Motor neuron (in vitro differentiated cells): ENCODE results near the gene ANKRD44. TPM values are rescaled to one million over a fixed set of nuclear protein-coding genes. Genes with fewer than 3 reads are reported as not detected.
"Not testable (repeated sequence)": the region's sequence is repeated elsewhere in the genome, so short reads cannot be mapped to it uniquely, and the experiment has no call there.

Experiments used
- ATAC-seq, 8 experiments: fragments of 200-7000 bp; cut with Tn5 transposase; replicated peaks in 6 of 8; 2 replicates each; pipeline ENCODE4 v1.8.0; 2021; ENCODE audit warnings: mild to moderate bottlenecking in 8 of 8, moderate library complexity in 8 of 8
- H3K27ac ChIP-seq, 2 donors: fragments of 250-450 bp; sonication (Bioruptor Pico); 2 replicates each; pipeline ENCODE4 v1.9.0; 2021; ENCODE audit warnings: antibody characterized with exemption in 2 of 2, mild to moderate bottlenecking in 2 of 2, moderate library complexity in 1 of 2
- H3K4me1 ChIP-seq, 2 donors: fragments of 250-450 bp; sonication (Bioruptor Pico); replicated peaks in 1 of 2; 2 replicates each; pipeline ENCODE4 v1.6.1; 2021; ENCODE audit warnings: antibody characterized with exemption in 2 of 2, mild to moderate bottlenecking in 2 of 2, moderate library complexity in 1 of 2
- H3K4me3 ChIP-seq, 5 donors: fragments of 250-450 bp; sonication (Bioruptor Pico); 2 replicates each; pipeline ENCODE4 v1.9.0; 2021; ENCODE audit warnings: antibody characterized with exemption in 5 of 5, mild to moderate bottlenecking in 5 of 5, moderate library complexity in 4 of 5
- WGBS, 10 experiments: fragments of 450-650 bp; shearing (Covaris generic); methylation state at CpG; one replicate each; pipeline ENCODE4 v1.0.0; 2022; 5-methylcytosine and 5-hydroxymethylcytosine counted together
- in situ Hi-C, 9 experiments: fragments of 400-800 bp; cut with MboI; loops; one replicate each; pipeline ENCODE4 v1.15.0; 2021; ENCODE audit warnings: low sequenced_read_pairs in 9 of 9, low pct_unique_long_range_greater_than_20kb in 2 of 9; ENCODE audit not compliant: unreplicated experiment in 9 of 9
- total RNA-seq, 8 experiments: library from RNA; unstranded; fragments of 300-600 nt; gene quantifications; 2 replicates each; pipeline versions ENCODE4 v1.2.3 to v1.2.4, GENCODE V29; 2022

ANKRD44 gene
- total RNA-seq = 10 to 100 TPM in 6 of 8 experiments, 1 to 10 TPM in 2; 3.4 to 28.8 (median 14.8) TPM

DNA sequence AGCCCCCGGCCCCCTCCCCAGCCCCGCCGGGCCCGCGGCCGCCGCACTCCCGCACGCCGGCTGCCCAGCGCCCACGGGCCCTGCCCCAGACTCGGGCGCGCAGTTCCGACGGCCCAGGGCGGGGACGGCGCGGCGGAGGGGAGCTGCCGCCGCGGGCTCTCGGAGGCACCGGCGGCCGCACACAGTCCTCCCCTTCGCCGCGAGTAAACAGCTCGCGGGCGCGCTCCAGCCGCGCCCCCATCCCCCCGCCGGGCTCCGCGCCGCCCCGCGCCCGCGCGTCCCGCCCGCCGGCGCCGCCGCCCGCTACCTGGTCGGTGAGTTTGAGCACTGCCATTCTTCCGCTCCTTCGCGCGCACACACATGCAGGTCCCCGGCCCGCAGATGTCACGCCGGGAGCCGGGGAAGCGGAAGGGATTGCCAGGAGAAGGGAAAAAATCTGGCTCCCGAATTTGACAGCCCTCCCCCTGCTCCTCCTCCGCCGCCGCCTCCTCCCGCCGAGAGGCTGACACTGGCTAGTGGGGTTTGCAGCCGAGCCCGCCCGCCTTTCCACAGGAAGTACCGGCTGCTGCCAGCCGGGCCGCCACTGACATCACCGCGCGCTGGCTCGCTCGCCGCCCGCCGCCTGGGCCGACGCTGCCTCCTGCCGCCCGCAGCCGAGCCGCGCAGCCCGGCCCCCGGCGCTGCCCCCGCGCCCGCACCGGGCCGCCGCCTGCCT, at the start of gene ANKRD44:
TSS of gene ANKRD44 (minus strand) at position 510 of the 715 bp plus-strand sequence. CDS start at position 334, 176 bp downstream.
- no CpG with 5 or more reads among the region's 102 CpGs for WGBS, 10 experiments
- peak; percentile 90 to 96 (median 94) for ATAC-seq
- Histone ChIP-seq H3K4me3 (peak within 1 kb of the TSS; percentile 65 to 94 (median 83)), H3K27ac (peak within 1 kb of the TSS; percentile 57 to 66), H3K4me1 (peaks cover 8 to 11% of the 10 kb centered on the region in 2 donors)
- in situ Hi-C loops = loop anchor here in 1 of 9 experiments (25.0 kb wide), 1 partner anchor 123 kb away; no protein-coding TSS in a partner anchor

DNA sequence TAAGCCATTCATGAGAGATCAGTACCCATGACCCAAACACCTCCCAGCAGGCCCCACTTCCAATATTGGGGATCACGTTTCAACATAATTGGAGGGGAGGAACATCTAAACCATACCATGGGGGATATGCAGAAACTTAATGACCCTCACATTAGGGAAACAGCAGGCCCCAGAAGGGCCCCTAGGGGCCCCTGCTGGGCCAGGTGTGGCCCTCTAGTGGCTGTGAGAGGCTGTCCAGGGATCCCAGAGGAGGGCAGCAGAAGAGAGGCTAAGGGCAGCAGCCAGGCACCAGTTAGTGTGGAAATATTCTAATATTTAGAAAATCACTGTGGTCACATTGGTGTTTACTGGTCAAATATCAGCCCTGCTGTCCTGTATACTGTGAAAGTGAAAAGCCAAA, 49.3 kb upstream of the ANKRD44 start:
- 60 to 100% (median 90%) methylated on average over 1 of the region's 1 CpG; no CpG with 5 or more reads in 6 of the 10 experiments for WGBS, 10 experiments
- in situ Hi-C loops = loop anchor here in 1 of 9 experiments (25.0 kb wide), 1 partner anchor 248 kb away; no protein-coding TSS in a partner anchor
- no peak for ATAC-seq
- no peaks in the 10 kb centered on the region for H3K4me1 ChIP-seq
- no peak overlapping the region for H3K4me3 ChIP-seq
- H3K27ac ChIP-seq = no peak overlapping the region

DNA sequence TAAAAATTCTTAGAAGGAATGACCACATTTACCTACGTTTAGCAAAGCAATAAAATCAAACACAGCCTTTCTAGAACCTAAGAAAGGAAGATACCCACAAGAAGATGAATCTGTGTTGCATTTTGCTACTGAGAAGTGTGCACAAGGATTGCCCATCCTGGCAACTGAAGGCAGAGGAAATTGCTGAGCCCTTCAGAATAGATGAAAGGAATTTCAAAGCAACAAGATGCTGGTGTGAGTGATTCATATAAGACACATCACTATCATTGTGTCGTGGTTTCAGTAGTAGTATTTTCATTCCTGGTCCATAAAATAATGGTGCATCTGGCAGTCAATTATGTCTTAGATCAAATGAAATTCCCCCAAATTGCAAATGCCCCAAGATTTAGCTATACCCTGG, 48.4 kb upstream of the ANKRD44 start:
- no peak overlapping the region for H3K27ac ChIP-seq
- in situ Hi-C loops = loop anchor here in 1 of 9 experiments (25.0 kb wide), 1 partner anchor 247 kb away; no protein-coding TSS in a partner anchor
- no peak overlapping the region for H3K4me3 ChIP-seq
- peak in 1 of 8 experiments; percentile 35 for ATAC-seq
- H3K4me1 ChIP-seq = no peaks in the 10 kb centered on the region
- WGBS, 10 experiments = 11 to 73% (median 43%) methylated on average over 1 to 2 of the region's 2 CpGs; no CpG with 5 or more reads in 2 of the 10 experiments

DNA sequence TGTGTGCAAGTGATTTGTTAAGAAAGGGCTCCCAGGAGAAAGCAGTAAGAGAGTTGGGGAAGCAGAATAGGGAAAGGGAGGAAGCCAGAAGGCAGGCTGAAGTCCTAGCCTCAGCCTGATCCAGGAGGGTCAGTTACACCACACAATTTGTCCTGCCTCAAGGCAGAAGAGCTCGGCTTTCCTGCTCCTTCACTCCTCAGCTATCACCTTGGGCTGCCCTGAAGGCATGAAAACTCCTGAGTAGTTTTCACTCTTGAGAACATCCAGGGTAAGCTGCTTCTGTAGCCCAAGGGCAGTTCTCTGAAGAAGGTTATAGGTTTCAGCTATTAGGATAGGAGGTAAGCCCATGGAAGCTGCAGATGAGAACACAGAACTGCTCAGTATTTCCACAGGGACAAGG, 47.4 kb upstream of the ANKRD44 start:
- ATAC-seq = no peak
- Histone ChIP-seq H3K4me3 (no peak overlapping the region), H3K4me1 (no peaks in the 10 kb centered on the region), H3K27ac (no peak overlapping the region)
- in situ Hi-C loops = loop anchor here in 1 of 9 experiments (25.0 kb wide), 1 partner anchor 246 kb away; no protein-coding TSS in a partner anchor
- 29 to 88% (median 80%) methylated on average over 1 of the region's 1 CpG; no CpG with 5 or more reads in 5 of the 10 experiments for WGBS, 10 experiments

DNA sequence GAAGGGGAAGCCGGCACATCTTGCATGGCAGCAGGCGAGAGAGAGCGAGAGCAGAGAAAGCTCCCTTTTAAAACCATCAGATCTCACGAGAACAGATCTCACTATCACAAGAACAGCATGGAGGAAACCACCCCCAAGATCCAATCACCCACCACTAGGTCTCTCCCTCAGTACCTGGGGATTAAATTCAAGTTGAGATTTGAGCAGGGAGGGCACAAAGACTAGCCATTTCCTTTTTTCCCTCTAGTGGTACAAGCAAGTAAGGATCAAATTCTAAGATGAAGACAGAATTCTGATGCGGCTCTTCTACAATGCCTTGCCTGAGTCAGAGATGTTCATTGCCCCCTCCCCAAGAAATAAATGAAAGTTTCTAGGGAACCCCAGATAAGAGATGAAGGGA, 45.6 kb upstream of the ANKRD44 start:
- WGBS, 10 experiments = 33 to 100% (median 86%) methylated on average over 1 to 5 of the region's 5 CpGs
- peak in 1 of 8 experiments; percentile 59 for ATAC-seq
- in situ Hi-C loops = loop anchor here in 1 of 9 experiments (25.0 kb wide), 1 partner anchor 244 kb away; no protein-coding TSS in a partner anchor
- Histone ChIP-seq H3K4me1 (no peaks in the 10 kb centered on the region), H3K4me3 (no peak overlapping the region), H3K27ac (no peak overlapping the region)

DNA sequence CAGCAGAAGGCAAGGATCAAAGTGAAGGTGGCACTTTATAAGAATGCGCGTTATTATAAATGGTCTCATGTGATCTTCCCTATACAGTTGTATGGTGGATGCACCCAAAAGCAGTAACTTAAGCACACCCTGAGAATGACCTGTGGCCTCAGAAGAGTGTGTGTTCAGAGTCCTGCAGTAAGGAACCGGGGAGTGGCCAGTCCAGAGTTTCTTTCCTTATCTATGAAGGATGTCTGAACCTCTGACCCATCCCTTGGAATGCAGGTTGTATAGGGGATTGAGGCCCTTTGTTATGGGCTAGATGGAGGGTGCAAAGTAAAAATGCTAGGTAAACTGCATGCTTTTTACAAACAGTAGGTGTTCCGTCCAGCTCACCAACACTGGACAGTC, 43.6 kb upstream of the ANKRD44 start:
- H3K4me3 ChIP-seq = no peak overlapping the region
- H3K27ac ChIP-seq = no peak overlapping the region
- 20 to 100% (median 100%) methylated on average over 1 to 4 of the region's 4 CpGs; no CpG with 5 or more reads in 2 of the 10 experiments for WGBS, 10 experiments
- in situ Hi-C loops = loop anchor here in 1 of 9 experiments (25.0 kb wide), 1 partner anchor 242 kb away; no protein-coding TSS in a partner anchor
- no peaks in the 10 kb centered on the region for H3K4me1 ChIP-seq
- no peak for ATAC-seq

DNA sequence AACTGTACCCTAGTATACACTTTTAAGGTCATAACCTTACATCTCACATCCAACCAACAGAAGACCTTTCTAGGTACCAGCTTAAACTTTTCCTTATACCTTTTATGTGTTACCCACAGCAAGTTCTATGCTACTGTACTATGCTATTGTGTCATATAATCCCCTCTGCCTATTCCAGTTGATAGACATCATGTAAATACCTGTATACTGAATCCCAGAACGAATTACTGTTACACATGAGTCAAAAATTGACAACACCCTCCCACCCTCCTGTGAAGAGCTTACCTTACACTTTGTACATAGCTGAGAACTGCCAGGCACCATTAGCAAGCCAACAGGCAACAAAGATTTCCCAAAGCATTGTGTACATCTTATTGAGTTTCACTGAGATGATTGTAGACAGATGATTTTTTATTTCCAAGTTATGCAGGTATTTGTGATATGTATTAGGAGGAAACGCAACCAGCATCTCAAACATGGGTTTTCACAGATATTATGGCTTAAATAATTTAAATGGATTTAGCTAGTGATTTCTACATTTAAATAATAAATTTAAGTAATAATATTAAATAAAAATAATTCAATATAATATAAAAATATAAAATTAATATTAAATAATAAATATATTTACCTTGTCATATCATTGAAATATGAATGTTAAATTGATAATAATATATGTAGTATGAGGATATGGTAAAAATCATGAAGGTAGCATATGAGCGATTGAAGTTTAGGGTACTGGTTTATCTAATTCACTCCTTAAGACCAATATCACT, 43.0 kb upstream of the ANKRD44 start:
- in situ Hi-C loops = loop anchor here in 1 of 9 experiments (25.0 kb wide), 1 partner anchor 241 kb away; no protein-coding TSS in a partner anchor
- H3K27ac ChIP-seq = no peak overlapping the region
- 0 to 100% (median 68%) methylated on average over 1 to 3 of the region's 3 CpGs for WGBS, 10 experiments
- no peak overlapping the region for H3K4me3 ChIP-seq
- ATAC-seq = no peak
- H3K4me1 ChIP-seq = no peaks in the 10 kb centered on the region

DNA sequence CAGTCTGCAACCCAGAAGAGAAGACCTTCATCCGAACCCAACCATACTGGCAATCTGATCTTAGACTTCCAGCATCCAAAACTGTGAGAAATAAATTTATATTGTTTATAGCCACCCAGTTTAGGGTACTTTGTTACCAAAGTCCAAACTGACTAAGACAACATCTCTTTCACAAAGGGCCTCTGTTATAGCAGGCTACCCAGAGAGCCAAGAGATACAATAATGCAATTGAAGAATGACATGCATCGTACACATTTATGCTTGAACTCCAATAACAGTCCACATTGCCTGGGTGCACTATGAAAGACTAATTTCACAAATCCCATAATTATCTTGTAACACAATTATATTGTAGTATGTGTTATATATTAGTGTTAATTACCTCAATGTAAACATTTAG, 39.1 kb upstream of the ANKRD44 start:
- Histone ChIP-seq H3K4me3 (no peak overlapping the region), H3K4me1 (no peaks in the 10 kb centered on the region), H3K27ac (no peak overlapping the region)
- in situ Hi-C loops = loop anchor here in 2 of 9 experiments (25.0 kb wide), 1 partner anchor 237 kb away; no protein-coding TSS in a partner anchor
- WGBS, 10 experiments = 55 to 93% (median 77%) methylated on average over 1 to 2 of the region's 2 CpGs; no CpG with 5 or more reads in 5 of the 10 experiments
- no peak for ATAC-seq

DNA sequence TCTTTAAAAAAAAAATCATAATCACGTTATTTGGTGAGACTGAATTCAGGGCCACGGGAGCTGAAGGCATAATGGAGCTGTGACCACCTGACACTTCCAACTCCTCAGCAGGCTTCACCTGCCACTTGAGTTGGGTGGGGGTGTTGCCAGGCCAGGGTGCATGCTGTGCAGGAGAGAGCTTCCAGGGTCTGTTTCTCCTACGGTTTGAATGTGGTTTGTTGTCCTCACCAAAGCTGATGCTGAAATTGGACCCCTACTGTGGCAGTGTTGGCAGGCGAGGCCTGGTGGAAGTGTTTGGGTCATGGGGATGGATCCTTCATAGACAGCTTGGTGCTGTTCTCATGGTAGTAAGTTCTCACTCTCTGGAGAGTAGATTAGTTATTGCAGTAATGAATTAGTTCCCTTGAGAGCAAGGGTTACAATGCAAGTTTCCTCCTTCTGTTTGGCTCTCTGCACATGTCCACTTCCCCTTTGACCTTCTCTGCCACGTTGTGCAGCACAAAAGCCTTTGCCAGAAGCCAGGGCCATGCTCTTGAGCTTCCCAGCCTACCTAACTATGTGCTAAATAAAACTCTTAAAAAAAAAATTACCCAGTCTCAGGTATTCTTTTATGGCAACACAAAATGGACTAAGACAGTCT, 38.3 kb upstream of the ANKRD44 start:
- in situ Hi-C loops = loop anchor here in 1 of 9 experiments (25.0 kb wide), 1 partner anchor 237 kb away; no protein-coding TSS in a partner anchor
- WGBS, 10 experiments = 20 to 79% (median 36%) methylated on average over 1 to 5 of the region's 5 CpGs; no CpG with 5 or more reads in 4 of the 10 experiments
- Histone ChIP-seq H3K4me3 (no peak overlapping the region), H3K27ac (no peak overlapping the region), H3K4me1 (no peaks in the 10 kb centered on the region)
- no peak for ATAC-seq

DNA sequence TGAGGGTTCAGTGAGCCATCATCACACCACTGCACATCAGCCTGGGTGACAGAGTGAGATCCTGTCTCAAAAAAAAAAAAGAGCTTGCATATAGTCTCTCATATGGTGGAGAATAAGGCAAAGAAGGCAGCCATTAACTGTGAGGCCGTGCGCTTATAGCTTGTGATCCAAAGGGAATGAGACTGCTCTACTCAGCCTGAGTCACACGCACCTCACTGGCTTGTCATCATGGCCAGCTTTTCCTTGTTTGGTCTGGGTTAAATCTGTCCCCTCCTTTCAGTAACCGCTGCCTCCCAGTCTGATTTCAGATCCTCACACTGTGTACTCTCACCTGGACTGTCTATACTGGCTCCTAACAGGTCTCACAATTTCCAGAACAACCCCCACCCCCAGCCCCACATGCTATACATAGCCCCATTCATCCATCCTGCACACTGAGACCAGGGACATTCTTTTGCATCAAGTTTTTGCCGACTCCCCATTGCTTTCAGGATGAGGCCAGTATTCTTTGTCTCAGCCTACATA, 35.3 kb upstream of the ANKRD44 start:
- 64 to 100% (median 100%) methylated on average over 1 to 3 of the region's 5 CpGs; no CpG with 5 or more reads in 6 of the 10 experiments for WGBS, 10 experiments
- H3K4me3 ChIP-seq = no peak overlapping the region
- in situ Hi-C loops = loop anchor here in 1 of 9 experiments (25.0 kb wide), 1 partner anchor 234 kb away; no protein-coding TSS in a partner anchor
- H3K27ac ChIP-seq = no peak overlapping the region
- ATAC-seq = peak in 1 of 8 experiments; percentile 21
- no peaks in the 10 kb centered on the region for H3K4me1 ChIP-seq

DNA sequence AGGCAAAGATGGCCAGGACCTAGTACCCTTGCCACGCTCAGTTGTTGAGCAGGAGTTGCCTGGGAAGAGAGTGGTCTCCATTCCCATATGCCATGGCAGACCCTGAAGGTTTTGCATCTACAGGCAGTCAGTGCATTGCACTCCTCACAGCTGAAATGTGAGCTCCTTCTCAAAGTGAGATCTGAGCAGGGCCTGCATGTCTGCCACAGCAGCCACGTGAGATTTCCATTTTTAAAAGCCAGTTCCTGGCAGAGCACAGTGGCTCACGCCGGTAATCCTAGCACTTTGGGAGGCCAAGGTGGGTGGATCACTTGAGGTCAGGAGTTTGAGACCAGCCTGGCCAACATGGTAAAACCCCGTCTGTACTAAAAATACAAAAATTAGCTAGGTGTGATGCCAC, 33.4 kb upstream of the ANKRD44 start:
- whole genome bisulfite sequencing, 10 experiments = 37 to 100% (median 74%) methylated on average over 1 to 4 of the region's 5 CpGs; no CpG with 5 or more reads in 4 of the 10 experiments
- not testable (repeated sequence) for H3K27ac ChIP-seq, ATAC-seq, H3K4me1 ChIP-seq, H3K4me3 ChIP-seq
- in situ Hi-C loops = loop anchor here in 1 of 9 experiments (25.0 kb wide), 1 partner anchor 232 kb away; no protein-coding TSS in a partner anchor

DNA sequence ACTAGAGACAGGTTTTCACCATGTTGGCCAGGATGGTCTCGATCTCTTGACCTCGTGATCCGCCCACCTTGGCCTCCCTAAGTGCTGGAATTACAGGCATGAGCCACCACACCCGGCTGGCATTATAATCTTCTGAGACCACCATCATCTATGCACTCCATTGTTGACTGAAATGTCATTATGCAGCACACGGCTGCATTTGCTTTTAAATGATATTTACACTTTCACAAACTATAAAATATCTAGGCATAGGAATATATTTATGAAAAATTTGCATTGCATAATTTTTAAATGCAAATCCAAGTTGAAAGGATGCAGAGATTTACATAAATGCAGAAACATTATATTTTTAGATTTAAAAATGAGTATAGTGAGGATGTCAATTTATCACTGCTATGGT, 30.0 kb upstream of the ANKRD44 start:
- H3K4me3 ChIP-seq = no peak overlapping the region
- in situ Hi-C loops = loop anchor here in 1 of 9 experiments (25.0 kb wide), 1 partner anchor 228 kb away; no protein-coding TSS in a partner anchor
- H3K27ac ChIP-seq = no peak overlapping the region
- WGBS, 10 experiments = 0 to 94% (median 78%) methylated on average over 1 to 5 of the region's 5 CpGs; no CpG with 5 or more reads in 4 of the 10 experiments
- peak in 1 of 8 experiments; percentile 92 for ATAC-seq
- no peaks in the 10 kb centered on the region for H3K4me1 ChIP-seq
